Measurements from ENCODE around the gene SHF. TPM values are rescaled to one million over a fixed set of nuclear protein-coding genes. Genes with fewer than 3 reads are reported as not detected.

SHF gene
- total RNA-seq, 1 experiment from 2014 or later = 21.7 TPM

- H3K9me3 Mint-ChIP-seq = peaks cover 0 to 4% of the 10 kb centered on the region in 2 experiments; a peak in 2 of 5 replicates
Measured at GRCh38 chr15:45212493-45212892, 24.7 kb upstream of the SHF start.

More at GRCh38 chr15:45212493-45212892, 24.7 kb upstream of the SHF start:
- Mint-ChIP-seq H3K27me3 (ENCODE audit: low read depth) (peaks cover 13% of the 10 kb centered on the region), H3K4me3 (no peak overlapping the region), H3K27ac (no peak overlapping the region), H3K4me1 (no peaks in the 10 kb centered on the region), H3K36me3 (ENCODE audit: insufficient read depth in 1 of 3, low read depth in 3 of 3) (no peaks in the 10 kb centered on the region)
- H3K27me3 ChIP-seq (ENCODE audit: insufficient read depth, low read length) = no peaks in the 10 kb centered on the region
- H4K8ac ChIP-seq (replicated peaks; ENCODE audit: insufficient read length, low read depth, low read length) = no peak overlapping the region
- H3K56ac ChIP-seq (ENCODE audit: insufficient read length, low read depth, low read length) = no peak overlapping the region
- H4K5ac ChIP-seq (ENCODE audit: insufficient read length, low read depth, low read length) = no peak overlapping the region
- no peak overlapping the region for H2BK20ac ChIP-seq (ENCODE audit: low read depth, low read length, poor library complexity, severe bottlenecking)
- no peak overlapping the region for H3K14ac ChIP-seq (ENCODE audit: insufficient read depth, low read length)
- H3K4ac ChIP-seq (ENCODE audit: low read depth, low read length) = no peak overlapping the region
- no peaks in the 10 kb centered on the region for H3K79me2 ChIP-seq (ENCODE audit: insufficient read depth, low read length)
- no peaks in the 10 kb centered on the region for H3K79me1 ChIP-seq (ENCODE audit: insufficient read depth, low read depth, low read length, poor library complexity, severe bottlenecking)
- no peak overlapping the region for H2BK5ac ChIP-seq (ENCODE audit: insufficient read length, low read length)
- no peaks in the 10 kb centered on the region for H3K4me1 ChIP-seq (ENCODE audit: insufficient read depth, low read length)
- H3K9me3 ChIP-seq (ENCODE audit: control insufficient read depth, low read depth, low read length) = no peaks in the 10 kb centered on the region
- no peak overlapping the region for H2AFZ ChIP-seq (ENCODE audit: low read length)
- H3K23me2 ChIP-seq (ENCODE audit: insufficient read length, low read depth, low read length, poor library complexity, severe bottlenecking) = no peaks in the 10 kb centered on the region
- H2BK12ac ChIP-seq (ENCODE audit: insufficient read length, low read depth, low read length) = no peak overlapping the region
- H2AK5ac ChIP-seq (ENCODE audit: insufficient read length, low read length) = no peak overlapping the region
- no peak overlapping the region for H3K4me2 ChIP-seq (ENCODE audit: insufficient read depth, insufficient read length, low read length)
- no peak overlapping the region for H3K18ac ChIP-seq (ENCODE audit: insufficient read length, low read depth, low read length)
- H3T11ph ChIP-seq (ENCODE audit: low read length) = no peak overlapping the region
- H4K91ac ChIP-seq (ENCODE audit: insufficient read length, low read depth, low read length) = no peak overlapping the region
- H3K23ac ChIP-seq (ENCODE audit: insufficient read length, low read depth, low read length) = no peak overlapping the region
- no peak overlapping the region for H3K9ac ChIP-seq (ENCODE audit: extremely low read depth, insufficient read length, low read length)
- no peak for TF ChIP-seq CTCF (conservative IDR thresholded peaks at IDR 0.05)
- WGBS (ENCODE audit: extremely low coverage, insufficient read length, low lambda C conversion rate) = no CpG with 5 or more reads among the region's 1 CpG
- no peak for DNase-seq
- no peak overlapping the region for H2BK120ac ChIP-seq (ENCODE audit: low read depth, low read length, poor library complexity, severe bottlenecking)
- H2BK15ac ChIP-seq (ENCODE audit: low read depth, low read length) = no peak overlapping the region
- H3K27ac ChIP-seq (ENCODE audit: insufficient read length, low read depth, low read length) = no peak overlapping the region
- H4K20me1 ChIP-seq (ENCODE audit: control insufficient read depth, insufficient read depth, insufficient read length) = no peaks in the 10 kb centered on the region
